ENCODE data around the gene COLEC12.

The COLEC12 gene

DNA sequence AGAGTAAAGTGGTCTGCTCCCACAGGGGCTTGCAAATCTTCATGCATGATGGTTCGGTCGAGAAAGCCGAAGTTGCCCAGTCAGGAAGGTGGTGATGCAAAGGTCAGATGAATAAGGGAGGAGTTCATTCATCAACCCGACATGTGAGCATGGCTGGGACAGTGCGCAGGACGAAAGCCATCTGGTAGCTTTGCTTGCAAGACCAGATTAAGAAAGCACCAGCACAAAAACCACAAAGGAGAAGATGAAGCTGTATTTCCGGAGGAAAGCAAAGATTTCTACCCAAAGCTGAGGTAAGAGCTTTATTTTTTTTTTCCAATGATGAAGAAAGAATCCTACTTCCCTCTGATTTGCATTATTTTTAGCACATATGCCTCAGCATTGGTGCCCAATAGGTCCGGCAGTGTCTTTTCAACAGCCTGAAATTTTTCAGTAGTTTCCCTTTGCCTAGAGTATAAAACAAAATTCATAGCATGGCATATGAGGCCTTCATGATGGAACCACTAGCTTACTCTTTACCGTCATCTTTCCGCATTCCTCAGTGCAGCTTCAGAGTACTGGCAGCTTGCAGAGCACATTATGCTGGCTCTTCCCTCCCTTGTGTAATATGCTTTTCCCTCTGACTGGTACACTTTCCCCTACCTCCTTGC is 120.7 kb downstream of the COLEC12 start:
- peak; percentile 97 for DNase-seq

DNA sequence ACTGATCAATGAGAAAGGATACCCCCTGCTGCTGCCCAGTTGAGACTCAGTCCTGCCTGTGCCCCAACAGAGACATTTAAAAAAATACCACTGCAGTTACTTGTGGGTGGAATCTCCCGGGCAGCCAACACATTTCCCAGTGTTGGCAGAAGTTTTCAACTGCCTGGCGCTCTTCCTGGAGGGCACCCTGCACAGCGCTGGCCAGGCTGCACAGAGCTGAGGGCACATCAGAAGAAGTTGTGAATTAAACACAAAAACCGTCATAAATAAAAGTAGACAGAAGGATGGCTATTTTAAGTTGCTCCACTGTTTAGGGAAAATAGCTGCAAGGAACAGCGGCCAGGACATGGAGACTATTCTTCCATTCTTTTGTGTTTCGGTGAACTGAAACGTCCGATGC is 122.4 kb downstream of the COLEC12 start:
- no peak for DNase-seq

DNA sequence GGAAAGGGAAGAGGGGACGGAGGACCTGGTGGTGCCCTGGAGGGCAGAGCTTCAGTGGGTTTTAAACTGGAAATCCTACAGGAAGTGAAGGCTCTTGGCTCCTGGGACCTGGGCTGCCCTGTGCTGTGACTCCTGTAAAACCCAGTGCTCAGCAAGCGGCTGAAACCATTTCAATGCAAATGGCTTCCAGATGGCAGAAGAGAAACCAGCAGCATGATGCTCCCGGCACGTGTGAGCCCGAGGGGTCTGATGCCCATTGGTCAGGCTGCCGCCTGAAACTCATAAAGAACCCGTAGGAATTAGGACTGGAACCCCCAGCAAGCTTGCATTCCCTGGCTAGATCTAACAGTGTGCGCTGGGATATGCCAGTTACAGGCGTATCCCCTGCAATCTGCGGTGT is 123.4 kb downstream of the COLEC12 start:
- no peak for DNase-seq

GRCh38 chr18:376311-376710 is 124.2 kb downstream of the COLEC12 start:
- DNase-seq = peak; percentile 43

GRCh38 chr18:374721-375168 is 125.8 kb downstream of the COLEC12 start:
- DNase-seq = no peak

GRCh38 chr18:373780-374179 is 126.7 kb downstream of the COLEC12 start:
- DNase-seq = no peak

- peak; percentile 38 for DNase-seq
These were observed 128.9 kb downstream of the COLEC12 start for GRCh38 chr18:371609-371982.

- peak; percentile 55 for DNase-seq
These were observed 129.5 kb downstream of the COLEC12 start for GRCh38 chr18:370751-371608.

DNA sequence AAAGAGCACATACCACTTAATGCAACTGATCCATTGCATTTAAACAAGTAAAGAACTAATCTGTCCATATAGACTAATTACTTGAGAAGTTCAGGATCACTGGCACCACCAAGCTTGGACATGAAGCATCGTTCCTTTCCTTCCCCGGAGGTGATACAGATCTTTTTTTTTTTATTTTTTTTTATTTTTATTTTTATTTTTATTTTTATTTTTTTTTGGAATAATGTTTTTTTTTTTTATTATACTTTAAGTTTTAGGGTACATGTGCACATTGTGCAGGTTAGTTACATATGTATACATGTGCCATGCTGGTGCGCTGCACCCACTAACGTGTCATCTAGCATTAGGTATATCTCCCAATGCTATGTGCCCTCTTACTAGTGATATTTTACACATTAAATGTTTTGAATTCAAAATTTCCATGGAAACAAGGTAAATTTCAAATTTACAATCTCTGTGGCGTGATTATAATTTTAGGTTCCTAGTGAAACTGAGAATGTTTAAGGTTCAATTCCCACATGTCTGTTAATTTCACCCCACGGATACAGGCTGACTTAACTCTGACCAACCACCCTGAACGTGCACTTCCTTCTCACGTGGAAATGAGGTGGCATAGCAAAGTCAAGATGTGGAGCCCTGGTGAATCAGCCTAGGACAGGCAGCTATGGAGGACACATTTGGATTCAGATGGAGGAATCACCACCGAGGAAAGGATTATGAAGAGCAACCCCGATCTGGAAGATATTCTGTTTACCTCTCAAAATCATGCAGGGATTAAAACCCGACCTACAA is 131.1 kb downstream of the COLEC12 start:
- DNase-seq = peak; percentile 56

DNA sequence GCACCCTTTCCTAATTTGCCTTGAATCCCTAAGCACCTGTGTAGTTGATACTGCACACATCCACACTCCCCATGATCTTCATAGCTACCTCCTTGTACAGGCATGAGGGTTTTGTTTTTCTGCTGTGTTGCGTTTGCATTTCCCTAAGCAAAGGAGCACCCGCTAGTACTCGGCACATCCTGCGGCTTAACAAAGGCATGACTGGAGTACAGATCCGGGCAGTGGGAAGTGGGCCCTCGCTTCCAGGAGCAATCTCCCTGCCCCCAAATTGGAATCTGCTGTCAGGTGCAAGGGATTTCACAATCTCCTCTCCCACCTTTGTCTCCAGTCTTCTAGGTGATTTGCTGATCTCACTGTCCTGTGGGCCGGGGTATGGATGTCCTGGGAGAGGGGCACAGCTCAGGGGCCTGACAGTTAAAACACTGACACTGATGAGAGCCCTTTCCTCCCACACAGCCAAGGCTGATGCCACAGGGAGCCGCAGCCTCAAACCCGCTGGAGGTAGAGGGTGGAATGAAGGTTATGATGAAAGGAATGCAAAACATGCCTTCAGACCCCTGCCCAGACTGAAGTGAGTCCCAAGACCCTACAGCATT is 133.9 kb downstream of the COLEC12 start:
- DNase-seq = no peak

DNA sequence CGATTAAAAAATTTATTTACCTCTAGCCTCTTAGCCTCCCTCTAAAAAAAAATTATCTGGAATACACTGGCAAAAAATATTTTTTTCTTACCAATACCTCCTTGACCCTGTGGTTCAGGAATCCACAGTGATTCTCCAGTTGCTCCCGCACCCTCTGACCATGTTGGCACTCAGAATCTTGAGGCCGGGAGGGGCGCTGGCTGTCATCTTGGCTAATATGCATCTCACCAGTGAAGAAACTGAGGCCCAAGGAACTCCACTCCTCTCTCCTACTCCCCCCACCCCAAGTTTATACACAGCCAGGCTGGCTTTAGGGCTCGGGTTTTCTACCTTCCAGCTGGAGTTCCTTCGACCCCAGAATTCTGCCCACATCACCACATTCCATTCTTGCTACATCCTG is 134.8 kb downstream of the COLEC12 start:
- DNase-seq = no peak

DNA sequence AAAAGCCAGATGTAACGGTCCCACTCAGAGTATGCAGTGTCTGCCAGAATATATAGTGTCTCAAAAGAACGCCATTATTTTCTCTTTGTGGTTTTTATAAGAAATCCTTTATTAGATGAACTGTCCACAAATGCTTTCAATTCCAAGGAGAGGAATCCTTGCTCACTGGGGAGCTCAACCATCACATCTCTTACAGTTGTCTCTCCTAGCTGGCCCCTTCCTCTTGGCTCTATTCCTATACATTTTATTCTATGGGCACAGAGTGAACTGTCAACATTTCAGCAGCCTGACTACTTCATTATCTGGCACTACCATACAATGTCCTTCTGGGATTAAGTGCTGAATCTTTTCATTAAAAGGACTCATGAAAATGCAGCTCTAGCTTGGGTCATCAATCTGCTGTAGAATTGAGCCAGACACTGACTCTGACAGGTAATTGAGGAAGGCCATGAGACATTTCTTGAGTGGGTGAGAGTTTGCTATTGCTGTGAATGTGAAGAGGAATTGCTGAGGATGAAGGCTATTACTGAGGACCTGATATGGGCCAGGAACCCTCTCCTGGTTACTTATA is 136.2 kb downstream of the COLEC12 start:
- no peak for DNase-seq

- DNase-seq = peak; percentile 75
These were observed 137.0 kb downstream of the COLEC12 start for GRCh38 chr18:363301-364085.

- no peak for DNase-seq
These were observed 137.9 kb downstream of the COLEC12 start for GRCh38 chr18:362311-363290.

DNA sequence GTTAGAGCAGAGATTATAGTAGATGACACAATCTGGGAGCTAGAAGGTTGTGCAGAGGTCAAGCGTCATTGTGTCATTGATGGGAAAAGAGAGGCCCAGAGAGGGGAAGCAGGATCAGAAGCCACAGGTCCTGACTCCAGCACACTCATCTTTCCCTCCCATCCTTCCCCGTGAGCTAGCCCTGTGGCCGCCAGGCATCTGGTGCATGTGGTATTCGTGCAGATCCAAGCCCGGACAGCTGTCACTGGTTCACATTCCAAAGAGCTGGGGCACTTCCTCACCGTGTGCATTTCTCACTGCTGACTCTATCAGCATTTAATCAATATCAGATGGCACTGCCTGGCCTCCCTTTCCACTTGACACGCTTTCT is 138.6 kb downstream of the COLEC12 start:
- peak; percentile 34 for DNase-seq

DNA sequence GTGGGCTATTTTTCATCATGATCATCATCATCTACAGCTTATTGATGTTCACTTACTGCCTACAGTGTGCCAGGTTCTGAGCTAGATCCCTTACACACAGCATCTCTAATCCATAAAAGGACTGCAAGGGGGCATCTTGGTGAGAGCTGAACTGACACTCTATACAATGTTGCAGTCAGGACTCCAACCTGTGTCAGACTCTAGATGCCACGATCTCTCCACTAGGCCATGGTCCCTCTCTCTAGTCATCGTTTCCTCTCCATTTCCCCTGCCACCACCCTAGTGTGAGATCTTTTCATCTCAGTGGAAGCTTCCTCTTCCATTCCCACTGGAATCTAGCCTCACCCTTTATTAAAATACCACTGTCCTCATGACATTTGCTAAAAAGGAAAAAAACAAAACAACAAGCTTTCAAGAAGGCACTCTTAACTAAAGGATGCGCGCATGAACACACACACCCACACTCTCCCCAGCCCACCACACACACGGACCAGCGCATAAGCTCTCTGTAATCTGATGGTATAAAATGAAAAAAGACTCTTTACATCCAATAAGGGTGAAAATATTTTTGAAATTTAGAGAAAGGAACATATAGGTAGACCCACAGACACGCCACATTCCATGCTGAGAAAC is 139.3 kb downstream of the COLEC12 start:
- DNase-seq = no peak

- no peak for DNase-seq
These were observed 139.8 kb downstream of the COLEC12 start for GRCh38 chr18:360676-361075.

GRCh38 chr18:356778-357177 is 143.7 kb downstream of the COLEC12 start:
- DNase-seq = no peak

DNA sequence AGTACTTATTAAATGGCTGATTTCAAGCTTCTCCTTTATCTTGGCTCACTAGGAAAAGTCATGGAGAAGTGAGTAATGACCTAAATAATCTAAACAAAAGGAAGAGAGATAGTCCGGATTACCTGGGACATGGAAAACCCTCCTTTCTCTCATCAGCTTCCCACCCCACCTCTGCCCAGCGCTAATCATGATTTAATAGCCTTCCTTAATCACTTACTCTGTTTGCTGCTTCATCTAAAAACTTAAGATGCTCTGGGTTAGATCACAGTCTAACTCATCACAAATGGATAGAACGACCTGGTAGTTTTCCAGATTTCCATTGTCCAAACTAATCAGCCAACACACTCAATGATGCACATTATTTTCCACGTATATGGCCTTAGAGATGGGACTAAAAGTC is 144.8 kb downstream of the COLEC12 start:
- no peak for DNase-seq

- DNase-seq = no peak
These were observed 146.0 kb downstream of the COLEC12 start for GRCh38 chr18:354471-354870.

Data from inflammatory macrophage treated with lipopolysaccharide for 4 hours (primary cell).